Caco-2 (cell line): ENCODE data around the gene GASK1B. TPM values are rescaled to one million over a fixed set of nuclear protein-coding genes. Genes with fewer than 3 reads are reported as not detected.

Source experiments
- BruUV-seq: library from RNA; stranded (reverse); fragments of 400-500 nt; replicated peaks from 2 replicates; lab custom pipeline; 2021; lab: Mats Ljungman, UMichigan
- CTCF ChIA-PET: fragments of 300-600 bp; sonication (Branson Sonifier 250); formaldehyde crosslinking; loops from one replicate; lab custom pipeline; 2022; ENCODE audit warnings: antibody characterized with exemption; lab: Charles Lee
- POLR2A ChIA-PET: fragments of 300-600 bp; sonication (Branson Sonifier 250); formaldehyde crosslinking; loops from one replicate; lab custom pipeline; 2022; ENCODE audit warnings: antibody characterized with exemption; lab: Charles Lee
- DNase-seq, 2 experiments: peaks; one replicate each; pipeline versions ENCODE4 v3.0.0 to v3.0.0-alpha.2; 2020 to 2022
- H3K27me3 ChIP-seq: replicated peaks from 2 replicates; pipeline ENCODE4 v1.6.0; 2011; ENCODE audit warnings: low read length; ENCODE audit not compliant: control insufficient read depth, insufficient read depth
- H3K36me3 ChIP-seq: 2 replicates; pipeline ENCODE4 v1.5.1; 2011; ENCODE audit warnings: low read length; ENCODE audit not compliant: control insufficient read depth, insufficient read depth
- H3K4me1 ChIP-seq: fragments of 250-450 bp; sonication (Bioruptor Pico); 2 replicates; pipeline ENCODE4 v1.5.1; 2020; ENCODE audit warnings: mild to moderate bottlenecking
- H3K4me3 ChIP-seq: 2 replicates; pipeline ENCODE4 v1.5.1; 2011; ENCODE audit warnings: low read depth, mild to moderate bottlenecking, control low read depth, low read length
- H3K9me3 ChIP-seq: fragments of 250-450 bp; sonication (Bioruptor Pico); 2 replicates; pipeline ENCODE4 v1.5.1; 2020; ENCODE audit warnings: mild to moderate bottlenecking, moderate library complexity
- H3K27ac Mint-ChIP-seq: one replicate; pipeline ENCODE4 v1.8.0; 2022; ENCODE audit warnings: mixed read lengths; ENCODE audit not compliant: unreplicated experiment
- H3K27me3 Mint-ChIP-seq: one replicate; pipeline ENCODE4 v1.8.0; 2022; ENCODE audit warnings: mixed read lengths; ENCODE audit not compliant: insufficient read depth, unreplicated experiment
- H3K36me3 Mint-ChIP-seq: one replicate; pipeline ENCODE4 v1.8.0; 2022; ENCODE audit warnings: mild to moderate bottlenecking, mixed read lengths; ENCODE audit not compliant: insufficient read depth, unreplicated experiment
- H3K4me1 Mint-ChIP-seq: one replicate; pipeline ENCODE4 v1.8.0; 2022; ENCODE audit warnings: low read depth, mixed read lengths; ENCODE audit not compliant: unreplicated experiment
- H3K4me3 Mint-ChIP-seq: one replicate; pipeline ENCODE4 v1.8.0; 2022; ENCODE audit warnings: mild to moderate bottlenecking, moderate library complexity, mixed read lengths; ENCODE audit not compliant: unreplicated experiment
- H3K9me3 Mint-ChIP-seq: one replicate; pipeline ENCODE4 v1.8.0; 2022; ENCODE audit warnings: mixed read lengths; ENCODE audit not compliant: unreplicated experiment
- intact Hi-C: fragments of 100-400 bp; cut with micrococcal nuclease; formaldehyde crosslinking; loops from one replicate; pipeline ENCODE4 v1.10.0; 2022; ENCODE audit not compliant: unreplicated experiment
- total RNA-seq: library from RNA; stranded (reverse); gene quantifications from 2 replicates; pipeline ENCODE4 v1.2.3, GENCODE V29; 2022
- TF ChIP-seq, protein P1 (sequence below), 2 experiments: fragments of 200-600 bp in 1 of 2; IDR thresholded peaks; 1 replicate in 1 of 2; 2 replicates in 1 of 2; pipeline versions ENCODE4 v1.5.1 to v1.8.0; 2011 to 2022; ENCODE audit warnings: antibody characterized with exemption in 1 of 2, control low read depth in 1 of 2, inconsistent platforms in 1 of 2, low read depth in 1 of 2, low read length in 1 of 2, mild to moderate bottlenecking in 1 of 2, moderate library complexity in 1 of 2; ENCODE audit not compliant: insufficient read depth in 1 of 2, severe bottlenecking in 1 of 2, unreplicated experiment in 1 of 2

Gene GASK1B
- total RNA-seq, 1 experiment from 2014 or later = 48.5 TPM

DNA sequence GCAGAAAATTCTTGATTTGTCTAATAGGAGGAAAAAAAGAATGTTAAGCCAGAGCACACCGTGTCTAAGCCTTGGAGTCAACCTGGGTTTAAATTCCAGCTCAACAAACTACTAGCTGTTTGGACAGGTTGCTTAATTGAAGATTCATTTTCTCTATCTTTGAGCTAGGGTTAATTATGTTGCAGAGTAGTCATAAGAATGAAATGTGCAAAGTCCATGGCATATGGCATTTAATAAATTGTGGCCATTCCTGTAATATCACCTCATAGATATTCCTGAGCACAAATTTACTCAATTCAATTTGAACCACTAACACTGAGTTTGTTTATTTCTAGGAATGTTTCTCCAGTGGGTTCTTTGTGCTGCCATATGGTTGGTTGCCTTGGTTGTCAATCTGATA is 42.0 kb upstream of the GASK1B start:
- Histone ChIP-seq H3K4me3 (no peak overlapping the region), H3K4me1 (peaks cover 13% of the 10 kb centered on the region), H3K36me3 (no peaks in the 10 kb centered on the region), H3K27me3 (no peaks in the 10 kb centered on the region), H3K9me3 (no peaks in the 10 kb centered on the region)
- Mint-ChIP-seq H3K27me3 (no peaks in the 10 kb centered on the region), H3K4me1 (peaks cover 7% of the 10 kb centered on the region), H3K27ac (no peak overlapping the region), H3K9me3 (no peaks in the 10 kb centered on the region), H3K36me3 (peaks cover 19% of the 10 kb centered on the region), H3K4me3 (no peak overlapping the region)
- TF ChIP-seq, protein P1, sequence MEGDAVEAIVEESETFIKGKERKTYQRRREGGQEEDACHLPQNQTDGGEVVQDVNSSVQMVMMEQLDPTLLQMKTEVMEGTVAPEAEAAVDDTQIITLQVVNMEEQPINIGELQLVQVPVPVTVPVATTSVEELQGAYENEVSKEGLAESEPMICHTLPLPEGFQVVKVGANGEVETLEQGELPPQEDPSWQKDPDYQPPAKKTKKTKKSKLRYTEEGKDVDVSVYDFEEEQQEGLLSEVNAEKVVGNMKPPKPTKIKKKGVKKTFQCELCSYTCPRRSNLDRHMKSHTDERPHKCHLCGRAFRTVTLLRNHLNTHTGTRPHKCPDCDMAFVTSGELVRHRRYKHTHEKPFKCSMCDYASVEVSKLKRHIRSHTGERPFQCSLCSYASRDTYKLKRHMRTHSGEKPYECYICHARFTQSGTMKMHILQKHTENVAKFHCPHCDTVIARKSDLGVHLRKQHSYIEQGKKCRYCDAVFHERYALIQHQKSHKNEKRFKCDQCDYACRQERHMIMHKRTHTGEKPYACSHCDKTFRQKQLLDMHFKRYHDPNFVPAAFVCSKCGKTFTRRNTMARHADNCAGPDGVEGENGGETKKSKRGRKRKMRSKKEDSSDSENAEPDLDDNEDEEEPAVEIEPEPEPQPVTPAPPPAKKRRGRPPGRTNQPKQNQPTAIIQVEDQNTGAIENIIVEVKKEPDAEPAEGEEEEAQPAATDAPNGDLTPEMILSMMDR (IDR thresholded peaks at IDR 0.05; ENCODE audit: insufficient read depth in 1 of 2, low read depth in 1 of 2, low read length in 1 of 2, severe bottlenecking in 1 of 2, unreplicated experiment in 1 of 2) = no peak
- ChIA-PET POLR2A (no interaction called here), CTCF (no interaction called here)
- no peak for DNase-seq
- BruUV-seq = no TSS peak
- intact Hi-C loops = no loop called here

DNA sequence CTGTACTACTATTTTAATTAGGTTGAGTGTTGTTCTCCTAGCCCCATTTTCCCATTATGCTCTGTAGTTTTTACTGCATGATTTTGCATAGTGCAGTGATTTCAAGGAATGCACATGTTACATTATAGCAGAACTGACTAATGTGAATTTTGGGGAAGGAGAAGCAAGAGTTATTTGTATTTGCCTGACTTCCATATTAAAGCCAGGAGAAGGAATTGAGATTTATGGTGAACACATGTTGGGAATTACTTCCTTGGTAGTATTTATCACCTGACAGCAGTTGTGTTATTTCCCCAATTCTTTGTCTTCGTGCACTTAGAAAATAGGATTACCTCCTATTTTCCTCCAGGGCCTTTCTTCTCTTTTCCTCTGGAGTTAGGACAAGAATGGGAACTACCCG is 40.6 kb upstream of the GASK1B start:
- Mint-ChIP-seq H3K4me3 (no peak overlapping the region), H3K36me3 (peaks cover 19% of the 10 kb centered on the region), H3K27me3 (no peaks in the 10 kb centered on the region), H3K9me3 (no peaks in the 10 kb centered on the region), H3K4me1 (peaks cover 7% of the 10 kb centered on the region), H3K27ac (no peak overlapping the region)
- CTCF ChIA-PET = no interaction called here
- TF ChIP-seq, protein P1 (IDR thresholded peaks at IDR 0.05; ENCODE audit: insufficient read depth in 1 of 2, low read depth in 1 of 2, low read length in 1 of 2, severe bottlenecking in 1 of 2, unreplicated experiment in 1 of 2) = no peak
- Histone ChIP-seq H3K4me3 (no peak overlapping the region), H3K36me3 (no peaks in the 10 kb centered on the region), H3K4me1 (peaks cover 13% of the 10 kb centered on the region), H3K27me3 (no peaks in the 10 kb centered on the region), H3K9me3 (no peaks in the 10 kb centered on the region)
- POLR2A ChIA-PET = no interaction called here
- DNase-seq = no peak
- BruUV-seq = no TSS peak
- intact Hi-C loops = no loop called here

DNA sequence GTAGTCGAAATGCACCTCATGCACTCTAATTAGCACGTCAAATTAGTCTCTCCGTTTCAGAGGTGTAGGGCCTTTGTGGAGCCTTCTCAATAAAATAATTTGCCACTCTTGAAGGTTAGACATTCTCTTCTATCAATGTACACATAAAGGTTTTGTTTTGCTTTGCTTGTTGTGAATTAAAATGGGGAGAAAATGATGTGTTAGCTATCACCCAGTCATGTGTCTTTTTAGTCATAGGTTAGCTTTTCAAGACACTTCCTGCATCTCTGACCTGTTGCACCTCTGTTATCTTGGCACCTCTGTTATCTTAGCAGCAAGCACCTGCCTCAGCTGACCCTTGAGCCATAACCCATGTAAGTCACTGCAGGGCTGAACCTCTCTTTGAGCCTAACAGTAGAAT is 38.4 kb upstream of the GASK1B start:
- Histone ChIP-seq H3K27me3 (no peaks in the 10 kb centered on the region), H3K36me3 (no peaks in the 10 kb centered on the region), H3K4me1 (peaks cover 13% of the 10 kb centered on the region), H3K9me3 (no peaks in the 10 kb centered on the region), H3K4me3 (peak overlapping the region; percentile 37)
- Mint-ChIP-seq H3K4me1 (peaks cover 7% of the 10 kb centered on the region), H3K9me3 (no peaks in the 10 kb centered on the region), H3K27me3 (no peaks in the 10 kb centered on the region), H3K36me3 (peaks cover 13% of the 10 kb centered on the region), H3K27ac (peak overlapping the region; percentile 82), H3K4me3 (peak overlapping the region; percentile 77)
- peak; percentile 60 to 75 for DNase-seq
- CTCF ChIA-PET = interaction anchor here (1.3 to 1.6 kb wide), 2 partner anchors 8 to 19 kb away, joined by 3 to 7 read pairs; no protein-coding TSS in a partner anchor
- intact Hi-C loops = loop anchor here (2.0 kb wide), 1 partner anchor 40 kb away; no protein-coding TSS in a partner anchor
- POLR2A ChIA-PET = interaction anchor here (0.6 kb wide), 1 partner anchor 91 kb away, joined by 3 read pairs; no protein-coding TSS in a partner anchor
- no TSS peak for BruUV-seq
- TF ChIP-seq, protein P1 (IDR thresholded peaks at IDR 0.05; ENCODE audit: insufficient read depth in 1 of 2, low read depth in 1 of 2, low read length in 1 of 2, severe bottlenecking in 1 of 2, unreplicated experiment in 1 of 2) = no peak
